NB4 (cell line): Measurements from ENCODE around the gene TNN.

Experiments
- CTCF ChIP-seq: IDR thresholded peaks from one replicate; pipeline ENCODE4 v1.5.1; 2012; ENCODE audit warnings: low read depth, low read length
- MAX ChIP-seq: IDR thresholded peaks from 2 replicates; pipeline ENCODE4 v1.6.1; 2011; ENCODE audit warnings: low read depth, low read length
- POLR2A ChIP-seq: IDR thresholded peaks from 2 replicates; pipeline ENCODE4 v1.6.1; 2011; ENCODE audit warnings: mild to moderate bottlenecking; ENCODE audit not compliant: insufficient read length; ENCODE audit errors: extremely low read depth

- TF ChIP-seq MAX (no peak), CTCF (peak; percentile 75), POLR2A (no peak)
These were observed 84.5 kb downstream of the TNN start for GRCh38 chr1:175152006-175152652.
